Measurements from ENCODE around the gene SIK3. TPM values are rescaled to one million over a fixed set of nuclear protein-coding genes. Genes with fewer than 3 reads are reported as not detected.

Gene SIK3
- total and polyA plus RNA-seq, 2 experiments from 2014 or later, result 6.1 to 33.9 TPM

GRCh38 chr11:116827461-116827860, 270.8 kb downstream of the SIK3 start (continued):
- TF ChIP-seq ZNF462 (CRISPR knock-in tag; IDR thresholded peaks at IDR 0.05) (no peak), ETS1 (IDR thresholded peaks at IDR 0.05) (no peak), EZH2phosphoT487 (IDR thresholded peaks at IDR 0.05; ENCODE audit: unreplicated experiment) (no peak), STAT1 (IDR thresholded peaks at IDR 0.05; ENCODE audit: unreplicated experiment) (no peak)

DNA sequence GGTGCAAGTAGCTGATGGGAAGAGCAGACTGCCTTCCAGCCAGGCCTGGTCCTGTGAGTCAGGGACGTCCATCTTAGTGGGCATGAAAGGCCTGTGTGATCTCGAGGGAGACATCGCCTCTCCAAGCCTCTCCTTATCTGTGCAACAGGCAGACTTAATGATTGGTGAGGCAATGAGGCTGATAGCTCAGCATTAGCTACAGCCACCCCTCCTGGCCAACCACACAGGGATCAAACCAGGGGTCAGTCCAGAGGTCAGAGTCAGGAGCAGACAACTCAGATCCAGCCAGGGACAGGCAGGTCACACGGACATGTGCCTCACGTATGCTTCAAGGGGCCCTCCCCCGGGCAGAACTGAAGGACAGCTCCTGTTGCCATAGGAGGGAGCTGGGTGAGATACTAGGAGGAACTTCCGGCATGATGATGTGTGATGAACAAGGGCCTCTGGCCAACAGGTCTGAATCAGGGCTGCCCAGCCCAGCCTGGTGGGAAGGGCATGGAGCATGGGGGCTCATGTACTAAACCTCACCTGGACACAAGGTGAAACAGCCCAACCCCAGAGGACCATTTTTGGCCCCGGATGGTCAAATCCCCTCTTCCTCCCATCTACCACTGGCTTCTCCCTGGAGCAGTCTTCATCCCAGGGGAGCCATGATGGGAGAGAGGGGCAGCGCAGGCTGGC, 271.3 kb downstream of the SIK3 start:
- no peaks in the 10 kb centered on the region for H3K79me2 ChIP-seq (replicated peaks; ENCODE audit: insufficient read depth)
- H3F3A ChIP-seq (replicated peaks; ENCODE audit: low read depth), result no peaks in the 10 kb centered on the region
- DNase-seq (ENCODE audit: low spot score) (no peak), ATAC-seq (no peak)
- no peak overlapping the region for H3K4me3 Mint-ChIP-seq
- H3K36me3 ChIP-seq (ENCODE audit: insufficient read depth), result no peaks in the 10 kb centered on the region
- H3K4me1 Mint-ChIP-seq, result peaks cover 5% of the 10 kb centered on the region
- H3K36me3 Mint-ChIP-seq (ENCODE audit: low read depth), result no peaks in the 10 kb centered on the region
- no peak overlapping the region for H3K4me2 ChIP-seq
- no peaks in the 10 kb centered on the region for H3K9me3 Mint-ChIP-seq
- H3K4me1 ChIP-seq (ENCODE audit: insufficient read depth), result no peaks in the 10 kb centered on the region
- H3K27me3 ChIP-seq (ENCODE audit: insufficient read depth), result no peaks in the 10 kb centered on the region
- no peak overlapping the region for H3K27ac Mint-ChIP-seq
- H2AFZ ChIP-seq, result no peak overlapping the region
- no peaks in the 10 kb centered on the region for H4K20me1 ChIP-seq (replicated peaks; ENCODE audit: insufficient read depth)
- no peak overlapping the region for H3K27ac ChIP-seq (ENCODE audit: low read depth)
- peaks cover 3% of the 10 kb centered on the region for H3K27me3 Mint-ChIP-seq (ENCODE audit: insufficient read depth, low read depth, poor library complexity)
- no peak overlapping the region for H3K4me3 ChIP-seq
- H3K9me2 ChIP-seq (ENCODE audit: insufficient read depth), result no peaks in the 10 kb centered on the region
- TF ChIP-seq EZH2phosphoT487 (IDR thresholded peaks at IDR 0.05; ENCODE audit: unreplicated experiment) (no peak), STAT1 (IDR thresholded peaks at IDR 0.05; ENCODE audit: unreplicated experiment) (no peak), CREB1 (CRISPR knock-in tag; IDR thresholded peaks at IDR 0.05; ENCODE audit: low read depth) (no peak), ZNF114 (CRISPR knock-in tag; IDR thresholded peaks at IDR 0.05) (no peak), ETS1 (IDR thresholded peaks at IDR 0.05) (no peak), NANOG (IDR thresholded peaks at IDR 0.05; ENCODE audit: borderline replicate concordance) (no peak)

Measured in GM23338 (cell line).